ENCODE results near the gene HDAC9. TPM values are rescaled to one million over a fixed set of nuclear protein-coding genes. Genes with fewer than 3 reads are reported as not detected.

HDAC9 gene
- total RNA-seq, 1 experiment from 2014 or later, result 79.1 TPM

DNA sequence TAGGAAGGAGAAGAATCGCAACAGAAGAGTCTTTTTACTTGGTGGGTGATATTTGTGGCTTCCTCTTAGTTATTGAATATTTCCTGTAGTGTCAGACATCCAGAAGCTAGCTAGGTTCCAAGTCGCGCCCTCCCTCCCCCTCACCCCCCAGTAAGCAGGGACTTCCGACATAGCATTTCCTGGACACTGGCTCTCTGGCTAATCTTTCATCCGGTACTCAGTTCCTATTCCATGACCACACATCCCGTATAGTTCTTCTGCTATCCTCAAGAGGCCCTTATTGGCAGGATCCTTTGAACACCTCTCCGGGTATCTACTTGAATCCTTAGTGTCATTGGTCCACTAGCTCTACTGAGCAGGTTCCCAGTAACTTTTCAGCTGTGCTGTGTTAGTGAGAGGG, 167.8 kb downstream of the HDAC9 start:
- H3K9me3 ChIP-seq (replicated peaks), result no peaks in the 10 kb centered on the region
- DNase-seq (ENCODE audit: low read depth in 1 of 2, low spot score in 2 of 2), result no peak
- H3K27ac ChIP-seq, result no peak overlapping the region
- peaks cover 34% of the 10 kb centered on the region for H3K36me3 ChIP-seq
- peaks cover 20% of the 10 kb centered on the region for H3K4me1 ChIP-seq (replicated peaks)
- H3K27me3 ChIP-seq (replicated peaks), result no peaks in the 10 kb centered on the region
- H3K4me3 ChIP-seq, result no peak overlapping the region

DNA sequence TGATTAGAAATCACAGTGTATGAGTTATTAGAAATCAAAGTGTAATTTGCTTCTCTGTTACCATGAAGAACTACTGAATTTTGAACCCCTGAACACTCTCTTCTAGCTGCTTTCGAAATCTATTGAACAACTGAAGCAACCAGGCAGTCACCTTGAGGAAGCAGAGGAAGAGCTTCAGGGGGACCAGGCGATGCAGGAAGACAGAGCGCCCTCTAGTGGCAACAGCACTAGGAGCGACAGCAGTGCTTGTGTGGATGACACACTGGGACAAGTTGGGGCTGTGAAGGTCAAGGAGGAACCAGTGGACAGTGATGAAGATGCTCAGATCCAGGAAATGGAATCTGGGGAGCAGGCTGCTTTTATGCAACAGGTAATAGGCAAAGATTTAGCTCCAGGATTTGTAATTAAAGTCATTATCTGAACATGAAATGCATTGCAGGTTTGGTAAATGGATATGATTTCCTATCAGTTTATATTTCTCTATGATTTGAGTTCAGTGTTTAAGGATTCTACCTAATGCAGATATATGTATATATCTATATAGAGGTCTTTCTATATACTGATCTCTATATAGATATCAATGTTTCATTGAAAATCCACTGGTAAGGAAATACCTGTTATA, 170.7 kb downstream of the HDAC9 start:
- Histone ChIP-seq H3K9me3 (replicated peaks) (no peaks in the 10 kb centered on the region), H3K4me3 (no peak overlapping the region), H3K27me3 (replicated peaks) (no peaks in the 10 kb centered on the region), H3K36me3 (peaks cover 26% of the 10 kb centered on the region), H3K4me1 (replicated peaks) (peaks cover 15% of the 10 kb centered on the region), H3K27ac (no peak overlapping the region)
- peak; percentile 68 to 87 for DNase-seq (ENCODE audit: low read depth in 1 of 2, low spot score in 2 of 2)

DNA sequence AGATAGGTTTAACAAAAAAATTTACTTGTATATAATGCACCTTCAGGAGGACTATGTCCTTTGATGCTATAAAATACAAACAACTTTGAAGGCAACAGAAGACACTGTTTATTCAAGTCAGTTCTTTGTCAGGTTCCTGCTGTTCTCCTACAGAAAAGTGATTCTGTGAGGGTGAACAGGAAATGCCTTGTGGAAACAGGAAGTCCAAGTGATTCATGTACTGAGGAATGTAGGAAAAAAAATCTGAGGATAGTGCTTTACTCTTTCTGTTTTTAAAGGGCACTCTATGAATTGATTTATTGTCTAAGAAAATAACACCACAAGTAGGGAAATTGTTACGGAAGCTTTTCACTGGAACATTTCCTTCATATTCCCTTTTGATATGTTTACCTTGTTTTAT, 171.9 kb downstream of the HDAC9 start:
- Histone ChIP-seq H3K27ac (peak overlapping the region; percentile 39), H3K36me3 (peaks cover 31% of the 10 kb centered on the region), H3K27me3 (replicated peaks) (no peaks in the 10 kb centered on the region), H3K4me1 (replicated peaks) (peaks cover 15% of the 10 kb centered on the region), H3K4me3 (no peak overlapping the region), H3K9me3 (replicated peaks) (no peaks in the 10 kb centered on the region)
- DNase-seq (ENCODE audit: low read depth in 1 of 2, low spot score in 2 of 2), result peak in 1 of 2 experiments; percentile 87

DNA sequence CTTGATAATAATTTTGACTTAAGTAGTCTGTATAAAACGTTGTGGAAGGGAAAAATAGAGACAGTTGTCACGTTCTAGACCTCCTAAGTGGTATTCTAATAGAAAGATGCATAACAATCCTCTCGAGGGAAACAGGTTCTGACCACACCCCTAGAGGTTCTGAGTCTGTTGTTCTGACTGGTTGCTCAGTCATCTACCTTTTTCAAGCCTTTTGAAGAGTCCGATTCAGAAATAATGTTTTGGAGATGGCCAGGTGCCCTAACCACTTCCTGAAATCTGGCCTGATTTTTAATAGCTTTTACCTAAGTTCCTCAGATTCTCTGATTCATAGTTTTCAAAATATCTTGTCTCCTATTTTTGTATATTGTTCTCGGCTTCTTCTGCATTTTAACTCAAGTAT, 175.6 kb downstream of the HDAC9 start:
- Histone ChIP-seq H3K36me3 (peaks cover 18% of the 10 kb centered on the region), H3K27me3 (replicated peaks) (no peaks in the 10 kb centered on the region), H3K9me3 (replicated peaks) (no peaks in the 10 kb centered on the region), H3K4me3 (no peak overlapping the region), H3K27ac (no peak overlapping the region), H3K4me1 (replicated peaks) (peaks cover 15% of the 10 kb centered on the region)
- DNase-seq (ENCODE audit: low read depth in 1 of 2, low spot score in 2 of 2), result no peak

DNA sequence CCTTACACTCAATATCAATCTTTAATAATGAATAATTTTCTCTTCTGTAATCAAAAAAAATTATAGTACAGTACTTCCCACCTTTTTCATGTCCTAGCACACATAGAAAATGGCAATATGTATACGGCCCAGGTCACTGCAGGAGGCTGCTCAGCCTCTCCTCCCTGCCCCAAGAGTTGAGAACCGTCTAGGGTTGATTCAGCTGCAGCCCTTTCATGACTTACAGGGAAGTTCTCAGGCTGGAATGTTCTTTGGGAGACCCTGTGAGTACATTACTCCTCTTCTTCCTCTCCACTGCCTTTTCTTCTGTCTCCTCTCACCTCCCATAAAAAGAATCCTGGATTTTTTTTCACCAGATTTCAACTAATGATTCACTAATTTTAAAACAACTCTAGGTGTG, 180.0 kb downstream of the HDAC9 start:
- Histone ChIP-seq H3K27ac (no peak overlapping the region), H3K27me3 (replicated peaks) (no peaks in the 10 kb centered on the region), H3K9me3 (replicated peaks) (no peaks in the 10 kb centered on the region), H3K36me3 (peaks cover 11% of the 10 kb centered on the region), H3K4me3 (no peak overlapping the region), H3K4me1 (replicated peaks) (no peaks in the 10 kb centered on the region)
- no peak for DNase-seq (ENCODE audit: low read depth in 1 of 2, low spot score in 2 of 2)

DNA sequence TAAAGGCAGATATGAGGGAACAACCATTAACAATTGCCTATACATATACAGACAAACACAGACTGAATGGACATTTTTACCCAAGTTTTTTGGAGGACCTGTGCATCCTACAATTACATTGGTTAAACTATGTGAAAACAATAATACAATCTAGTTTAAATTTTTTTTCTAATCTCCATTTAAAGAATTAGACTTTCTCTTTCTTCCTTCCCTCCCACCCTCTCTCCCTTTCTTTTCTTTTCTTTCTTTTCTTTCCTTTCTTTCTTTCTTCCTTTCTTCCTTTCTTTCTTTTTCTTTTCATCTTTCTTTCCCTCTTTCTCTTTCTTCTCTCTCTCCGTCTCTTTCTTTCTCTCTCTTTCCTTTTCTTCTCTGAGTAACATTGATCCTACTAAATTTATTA, 183.7 kb downstream of the HDAC9 start:
- no peaks in the 10 kb centered on the region for H3K4me1 ChIP-seq (replicated peaks)
- DNase-seq (ENCODE audit: low read depth in 1 of 2, low spot score in 2 of 2), result no peak

DNA sequence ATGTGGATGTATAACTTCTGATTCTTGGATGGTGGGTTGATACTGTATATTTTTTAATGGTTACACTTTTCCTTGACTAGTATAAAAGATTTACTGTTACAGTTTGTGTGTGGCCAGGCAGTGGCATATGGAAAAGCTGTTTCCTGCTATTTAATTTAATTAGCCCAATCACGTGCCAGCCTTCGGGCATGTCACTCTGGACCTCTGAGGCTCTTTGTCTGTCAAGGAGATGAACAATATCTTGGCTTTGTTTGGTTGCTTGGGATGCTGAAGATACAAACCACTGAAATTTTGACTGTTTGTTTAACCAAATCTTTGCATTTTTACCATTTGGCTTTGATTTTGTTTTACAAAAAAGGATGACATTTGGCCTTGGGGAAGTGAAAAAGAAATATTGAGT, 185.0 kb downstream of the HDAC9 start:
- H3K4me3 ChIP-seq, result no peak overlapping the region
- peaks cover 9% of the 10 kb centered on the region for H3K36me3 ChIP-seq
- H3K27ac ChIP-seq, result no peak overlapping the region
- DNase-seq (ENCODE audit: low read depth in 1 of 2, low spot score in 2 of 2), result no peak
- H3K9me3 ChIP-seq (replicated peaks), result no peaks in the 10 kb centered on the region
- H3K27me3 ChIP-seq (replicated peaks), result no peaks in the 10 kb centered on the region
- no peaks in the 10 kb centered on the region for H3K4me1 ChIP-seq (replicated peaks)

More for the DNA sequence above, 183.7 kb downstream of the HDAC9 start:
- Histone ChIP-seq H3K27ac (no peak overlapping the region), H3K9me3 (replicated peaks) (no peaks in the 10 kb centered on the region), H3K27me3 (replicated peaks) (no peaks in the 10 kb centered on the region), H3K36me3 (peaks cover 9% of the 10 kb centered on the region), H3K4me3 (no peak overlapping the region)

DNA sequence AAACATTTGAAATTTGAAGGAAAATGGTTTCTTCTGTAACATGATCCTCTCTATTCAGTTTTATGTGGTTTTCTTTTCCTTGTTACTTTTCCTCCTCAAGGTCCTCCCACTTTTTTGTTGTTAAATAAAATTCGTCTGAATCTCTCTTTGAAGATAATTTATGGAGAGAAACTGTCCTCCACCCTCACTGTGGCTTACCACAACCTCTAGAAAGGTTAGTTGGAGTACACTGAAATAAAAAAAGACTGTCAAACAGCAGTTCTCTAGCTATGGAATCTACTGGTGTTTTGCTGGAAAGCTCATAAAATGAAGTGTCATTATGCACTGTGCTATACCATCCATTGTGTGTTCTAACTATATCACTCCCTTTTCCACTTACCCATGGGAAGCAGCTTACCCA, 189.4 kb downstream of the HDAC9 start:
- Histone ChIP-seq H3K4me3 (no peak overlapping the region), H3K36me3 (peaks cover 10% of the 10 kb centered on the region), H3K4me1 (replicated peaks) (no peaks in the 10 kb centered on the region), H3K27me3 (replicated peaks) (no peaks in the 10 kb centered on the region), H3K27ac (no peak overlapping the region), H3K9me3 (replicated peaks) (no peaks in the 10 kb centered on the region)
- DNase-seq (ENCODE audit: low read depth in 1 of 2, low spot score in 2 of 2), result no peak

DNA sequence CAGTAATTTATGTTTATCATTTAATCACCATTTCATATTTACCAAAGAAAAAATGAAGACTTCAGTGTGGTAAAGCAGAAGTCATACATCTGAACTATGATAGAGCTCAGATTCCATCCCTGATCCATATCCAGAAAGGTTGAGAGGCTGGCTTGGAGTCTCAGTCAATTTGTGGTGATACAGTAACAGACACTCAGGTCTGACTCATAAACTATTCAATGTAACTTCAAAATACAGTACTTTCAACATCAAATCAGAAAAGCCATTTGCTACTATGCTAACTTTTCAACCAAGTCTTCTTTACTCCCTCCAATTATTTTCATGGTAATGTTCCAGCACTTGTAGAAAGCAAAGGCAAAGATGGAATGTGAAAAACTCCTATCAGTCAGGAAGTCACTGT, 190.4 kb downstream of the HDAC9 start:
- Histone ChIP-seq H3K4me3 (no peak overlapping the region), H3K27ac (no peak overlapping the region), H3K36me3 (peaks cover 5% of the 10 kb centered on the region; the same call in 1 of the 2 replicates), H3K27me3 (replicated peaks) (no peaks in the 10 kb centered on the region), H3K9me3 (replicated peaks) (no peaks in the 10 kb centered on the region), H3K4me1 (replicated peaks) (no peaks in the 10 kb centered on the region)
- no peak for DNase-seq (ENCODE audit: low read depth in 1 of 2, low spot score in 2 of 2)

DNA sequence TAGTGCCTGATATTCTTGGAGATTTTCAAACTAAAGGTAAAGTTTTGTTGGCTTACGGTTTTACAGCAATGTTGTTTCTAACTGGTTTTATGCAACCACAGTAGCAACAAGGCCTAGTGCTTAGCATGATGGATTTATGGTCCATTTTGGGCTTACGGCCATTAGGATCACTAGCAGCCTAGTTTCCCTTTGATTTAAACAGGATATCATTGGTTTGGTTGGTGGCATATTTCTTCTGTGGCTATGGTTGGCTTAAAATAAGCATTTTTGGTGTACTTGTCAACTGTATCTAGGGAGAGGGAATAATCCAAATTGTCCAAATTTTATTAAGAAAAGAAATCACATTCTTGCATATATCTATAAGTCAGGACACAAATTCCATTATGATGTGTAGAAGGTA, 194.0 kb downstream of the HDAC9 start:
- DNase-seq (ENCODE audit: low read depth in 1 of 2, low spot score in 2 of 2), result no peak
- Histone ChIP-seq H3K27ac (no peak overlapping the region), H3K27me3 (replicated peaks) (no peaks in the 10 kb centered on the region), H3K4me3 (no peak overlapping the region), H3K4me1 (replicated peaks) (0 out of 2 replicates have a peak, but pooled peaks cover 4% of the 10 kb centered on the region), H3K36me3 (0 out of 2 replicates have a peak, but pooled peaks cover 3% of the 10 kb centered on the region), H3K9me3 (replicated peaks) (no peaks in the 10 kb centered on the region)

DNA sequence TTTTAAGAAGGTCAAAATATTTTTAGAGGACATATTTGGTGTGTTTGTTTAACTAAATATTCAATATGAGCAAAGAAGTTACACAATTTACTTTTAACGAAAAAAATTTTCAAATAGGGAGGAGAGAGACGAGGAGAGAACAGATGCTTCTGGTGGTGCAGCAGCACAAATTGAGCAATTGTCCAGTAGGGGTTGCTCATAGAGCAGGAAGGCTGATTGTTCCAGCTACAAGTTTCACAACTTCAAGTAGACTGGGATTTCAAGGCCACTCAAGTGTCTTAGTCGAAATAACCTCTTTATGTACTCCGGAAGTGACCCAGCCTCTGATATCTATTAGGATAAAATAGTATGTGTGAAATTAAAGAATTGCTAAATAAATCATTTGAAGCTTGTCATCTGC, 197.9 kb downstream of the HDAC9 start:
- Histone ChIP-seq H3K4me1 (replicated peaks) (0 out of 2 replicates have a peak, but pooled peaks cover 4% of the 10 kb centered on the region), H3K27me3 (replicated peaks) (no peaks in the 10 kb centered on the region), H3K9me3 (replicated peaks) (no peaks in the 10 kb centered on the region), H3K36me3 (no peaks in the 10 kb centered on the region), H3K4me3 (no peak overlapping the region), H3K27ac (no peak overlapping the region)
- peak; percentile 53 to 60 for DNase-seq (ENCODE audit: low read depth in 1 of 2, low spot score in 2 of 2)

DNA sequence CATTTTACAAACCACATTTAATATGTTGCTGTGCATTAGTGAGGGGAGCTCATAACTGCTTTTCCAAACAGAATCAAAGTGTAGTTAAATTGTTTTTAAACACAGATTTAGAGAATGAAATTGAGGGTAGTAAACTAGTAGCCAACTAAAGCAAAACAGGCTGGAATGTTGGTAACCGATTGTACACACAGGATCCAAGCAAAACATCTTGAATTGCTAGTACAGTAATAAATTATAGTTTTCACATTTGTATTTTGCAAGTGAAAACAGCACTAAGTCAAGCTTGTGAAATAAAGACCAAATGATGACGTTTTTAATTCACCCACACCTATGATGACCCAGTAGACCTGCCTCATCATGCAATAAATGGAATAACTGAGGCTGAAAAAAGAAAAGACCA, 198.3 kb downstream of the HDAC9 start:
- no peak for DNase-seq (ENCODE audit: low read depth in 1 of 2, low spot score in 2 of 2)
- no peak overlapping the region for H3K27ac ChIP-seq
- H3K4me1 ChIP-seq (replicated peaks), result 0 out of 2 replicates have a peak, but pooled peaks cover 4% of the 10 kb centered on the region
- H3K9me3 ChIP-seq (replicated peaks), result no peaks in the 10 kb centered on the region
- H3K4me3 ChIP-seq, result no peak overlapping the region
- no peaks in the 10 kb centered on the region for H3K36me3 ChIP-seq
- H3K27me3 ChIP-seq (replicated peaks), result no peaks in the 10 kb centered on the region

DNA sequence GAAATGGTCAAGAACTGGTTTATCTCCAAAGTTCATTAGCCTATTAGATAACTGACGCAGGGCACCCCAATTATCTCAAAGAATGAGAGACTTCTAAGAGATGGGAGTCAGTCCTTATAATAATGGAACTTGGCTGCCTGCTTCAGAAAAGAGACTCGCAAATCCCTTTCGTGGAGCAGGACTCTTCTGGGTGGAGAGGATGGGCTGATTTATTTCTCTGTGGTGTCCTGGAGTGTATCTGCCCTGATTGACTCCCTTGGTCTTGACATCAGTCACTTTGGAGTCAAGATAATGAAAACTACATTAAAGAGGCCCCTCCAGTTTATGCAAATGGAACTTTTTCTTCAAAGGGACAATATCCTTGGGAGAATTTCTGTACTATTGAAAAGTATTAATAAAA, 198.9 kb downstream of the HDAC9 start:
- no peak overlapping the region for H3K4me3 ChIP-seq
- H3K4me1 ChIP-seq (replicated peaks), result 0 out of 2 replicates have a peak, but pooled peaks cover 4% of the 10 kb centered on the region
- H3K27me3 ChIP-seq (replicated peaks), result no peaks in the 10 kb centered on the region
- no peak for DNase-seq (ENCODE audit: low read depth in 1 of 2, low spot score in 2 of 2)
- no peaks in the 10 kb centered on the region for H3K36me3 ChIP-seq
- H3K9me3 ChIP-seq (replicated peaks), result no peaks in the 10 kb centered on the region
- no peak overlapping the region for H3K27ac ChIP-seq

DNA sequence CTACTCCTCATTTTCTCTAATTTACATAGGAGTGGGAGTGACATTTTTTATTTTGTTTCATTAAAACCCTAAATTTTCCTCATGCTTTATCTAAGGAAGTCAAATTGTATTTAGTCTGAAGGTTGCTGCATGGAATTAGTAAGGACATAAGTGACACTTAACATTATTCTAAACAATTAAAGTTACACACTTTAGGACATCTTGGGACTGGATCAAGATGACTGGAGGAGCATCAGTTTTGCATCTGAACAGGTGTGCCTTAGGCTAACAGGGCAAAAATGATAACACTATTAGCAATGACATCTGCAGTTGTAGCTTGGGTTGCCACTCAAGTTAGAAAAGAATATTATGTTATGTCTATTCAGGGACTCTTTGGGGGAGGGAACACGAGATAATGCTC, 199.4 kb downstream of the HDAC9 start:
- no peaks in the 10 kb centered on the region for H3K9me3 ChIP-seq (replicated peaks)
- no peak overlapping the region for H3K27ac ChIP-seq
- DNase-seq (ENCODE audit: low read depth in 1 of 2, low spot score in 2 of 2), result no peak
- 0 out of 2 replicates have a peak, but pooled peaks cover 4% of the 10 kb centered on the region for H3K4me1 ChIP-seq (replicated peaks)
- no peak overlapping the region for H3K4me3 ChIP-seq
- no peaks in the 10 kb centered on the region for H3K27me3 ChIP-seq (replicated peaks)
- no peaks in the 10 kb centered on the region for H3K36me3 ChIP-seq

DNA sequence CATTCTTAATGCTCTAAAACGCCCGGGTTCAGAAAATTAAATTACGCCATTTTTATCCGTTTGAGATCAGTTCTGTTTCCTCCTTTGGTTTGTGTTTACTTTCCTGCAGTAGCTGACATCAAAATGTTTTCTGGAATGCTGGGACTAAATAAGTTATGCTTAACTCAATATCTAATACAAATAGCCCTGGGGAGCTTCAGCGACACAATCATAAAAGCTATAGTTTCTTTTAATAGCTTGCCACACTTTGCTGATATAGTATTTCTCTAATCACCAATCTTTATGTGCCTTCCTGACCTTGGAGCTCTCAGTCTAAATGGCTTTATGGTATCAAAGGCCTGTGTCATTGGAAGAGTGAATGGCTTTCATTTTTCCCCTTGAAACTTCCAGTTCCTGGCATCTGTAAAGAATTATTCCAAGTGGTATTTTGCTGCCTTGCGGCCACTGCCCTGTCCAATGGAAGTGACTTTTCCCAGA, 202.7 kb downstream of the HDAC9 start:
- no peaks in the 10 kb centered on the region for H3K36me3 ChIP-seq
- no peak for DNase-seq (ENCODE audit: low read depth in 1 of 2, low spot score in 2 of 2)
- no peaks in the 10 kb centered on the region for H3K9me3 ChIP-seq (replicated peaks)
- no peak overlapping the region for H3K27ac ChIP-seq
- H3K27me3 ChIP-seq (replicated peaks), result no peaks in the 10 kb centered on the region
- H3K4me1 ChIP-seq (replicated peaks), result 0 out of 2 replicates have a peak, but pooled peaks cover 4% of the 10 kb centered on the region
- no peak overlapping the region for H3K4me3 ChIP-seq
